ENCODE measurements around the gene NFKBIL1.
A peak's percentile ranks its signal among the peaks of the same experiment; 100 is the strongest.

The NFKBIL1 gene

GRCh38 chr6:31535538-31536324 is 11.7 kb upstream of the NFKBIL1 start:
- no peak for DNase-seq

- DNase-seq, result no peak
These were observed 8.5 kb upstream of the NFKBIL1 start for GRCh38 chr6:31538805-31539400.

- DNase-seq, result no peak
These were observed 6.8 kb upstream of the NFKBIL1 start for GRCh38 chr6:31540640-31541039.

GRCh38 chr6:31541059-31541657 is 6.2 kb upstream of the NFKBIL1 start:
- DNase-seq, result peak; percentile 56

GRCh38 chr6:31541658-31542521 is 5.5 kb upstream of the NFKBIL1 start, which contains the start of gene DDX39B:
Gene DDX39B, minus strand, starts transcription at chr6:31542003. Its CDS starts 1,471 bp downstream, at chr6:31540532.
- DNase-seq, result peak; percentile 89 to 92

- DNase-seq, result no peak
These were observed 3.8 kb upstream of the NFKBIL1 start for GRCh38 chr6:31543639-31544038.

- no peak for DNase-seq
These were observed 2.7 kb upstream of the NFKBIL1 start for GRCh38 chr6:31544676-31545075.

- DNase-seq, result no peak
These were observed 2.1 kb upstream of the NFKBIL1 start for GRCh38 chr6:31545291-31545690.

GRCh38 chr6:31546339-31546957 is 960 bp upstream of the NFKBIL1 start, which contains the start of gene ATP6V1G2:
Gene ATP6V1G2, minus strand, starts transcription at chr6:31546608. Its CDS starts 49 bp downstream, at chr6:31546559.
- peak; percentile 81 to 82 for DNase-seq

- DNase-seq, result no peak
These were observed 527 bp downstream of the NFKBIL1 start for GRCh38 chr6:31547727-31548543.

- DNase-seq, result no peak
These were observed 1.1 kb downstream of the NFKBIL1 start for GRCh38 chr6:31548544-31548873.

- peak; percentile 61 to 65 for DNase-seq
These were observed 4.0 kb downstream of the NFKBIL1 start for GRCh38 chr6:31551371-31551770.

- DNase-seq, result no peak
These were observed 8.9 kb downstream of the NFKBIL1 start for GRCh38 chr6:31556307-31556706.

- DNase-seq, result no peak
These were observed 10.3 kb downstream of the NFKBIL1 start for GRCh38 chr6:31557443-31558317.

GRCh38 chr6:31558318-31558625 is 10.9 kb downstream of the NFKBIL1 start:
- DNase-seq, result no peak

GRCh38 chr6:31558631-31559500 is 11.5 kb downstream of the NFKBIL1 start:
- peak; percentile 65 to 71 for DNase-seq

GRCh38 chr6:31559606-31559957 is 12.2 kb downstream of the NFKBIL1 start:
- no peak for DNase-seq

- DNase-seq, result no peak
These were observed 12.7 kb downstream of the NFKBIL1 start for GRCh38 chr6:31559958-31560696.

- no peak for DNase-seq
These were observed 13.3 kb downstream of the NFKBIL1 start for GRCh38 chr6:31560697-31561058.
